ENCODE results near the gene AGBL4. TPM values are rescaled to one million over a fixed set of nuclear protein-coding genes. Genes with fewer than 3 reads are reported as not detected.

The AGBL4 gene
- total and polyA plus RNA-seq, 5 experiments from 2014 or later = 0.16 to 0.25 TPM; not detected in 3

DNA sequence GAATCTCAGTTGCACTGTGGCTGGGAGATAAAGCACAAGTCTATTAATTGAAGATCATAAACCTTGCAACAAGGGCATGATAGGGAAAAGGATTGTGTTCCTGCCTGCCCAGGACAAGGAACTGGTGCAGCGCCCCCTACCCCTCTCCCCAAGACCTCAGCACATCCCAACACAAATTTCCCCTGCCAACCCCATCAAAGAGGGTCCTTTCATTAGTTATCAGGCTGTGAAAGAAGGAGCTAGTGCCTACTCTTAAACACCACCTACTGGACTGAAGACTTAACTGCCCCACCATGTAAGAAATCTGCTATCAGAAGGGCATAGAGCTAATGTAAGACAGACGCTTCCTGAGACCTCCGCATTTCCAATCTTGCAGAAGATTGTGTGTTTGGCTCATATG lies 372.6 kb downstream of the AGBL4 start:
- POLR2A ChIA-PET = no interaction called here
- Mint-ChIP-seq H3K36me3 (peaks cover 0 to 5% (median 0%) of the 10 kb centered on the region in 3 donors), H3K27ac (no peak overlapping the region), H3K4me3 (no peak overlapping the region), H3K9me3 (peaks cover 4 to 41% (median 12%) of the 10 kb centered on the region in 9 donors), H3K4me1 (no peaks in the 10 kb centered on the region), H3K27me3 (peaks cover 0 to 4% (median 0%) of the 10 kb centered on the region in 5 donors)
- no peak for ATAC-seq
- no peak for DNase-seq

DNA sequence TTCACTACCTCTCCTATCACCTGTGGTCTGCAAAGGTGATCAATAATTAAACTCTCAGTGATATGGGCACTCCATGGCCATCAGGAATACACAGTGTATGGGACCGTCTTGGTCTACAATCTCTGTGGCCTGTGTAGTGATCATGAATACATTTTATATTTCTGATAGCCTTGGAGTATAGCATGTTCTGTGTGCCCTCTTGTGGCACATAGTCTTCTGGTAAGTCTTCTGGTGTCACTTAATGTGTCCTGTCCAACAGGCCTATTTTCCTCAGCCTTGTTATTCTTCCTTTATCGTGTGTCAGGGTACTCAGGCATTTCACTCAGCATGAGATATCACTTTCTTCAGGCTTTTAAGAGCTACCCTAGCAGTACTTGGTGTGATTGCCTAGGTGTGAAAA lies 393.6 kb downstream of the AGBL4 start:
- Mint-ChIP-seq H3K4me1 (no peaks in the 10 kb centered on the region), H3K27ac (no peak overlapping the region), H3K27me3 (peaks cover 0 to 4% (median 0%) of the 10 kb centered on the region in 5 donors), H3K36me3 (no peaks in the 10 kb centered on the region), H3K4me3 (no peak overlapping the region), H3K9me3 (peaks cover 0 to 19% (median 0%) of the 10 kb centered on the region in 9 donors)
- POLR2A ChIA-PET = no interaction called here
- no peak for DNase-seq
- no peak for ATAC-seq

DNA sequence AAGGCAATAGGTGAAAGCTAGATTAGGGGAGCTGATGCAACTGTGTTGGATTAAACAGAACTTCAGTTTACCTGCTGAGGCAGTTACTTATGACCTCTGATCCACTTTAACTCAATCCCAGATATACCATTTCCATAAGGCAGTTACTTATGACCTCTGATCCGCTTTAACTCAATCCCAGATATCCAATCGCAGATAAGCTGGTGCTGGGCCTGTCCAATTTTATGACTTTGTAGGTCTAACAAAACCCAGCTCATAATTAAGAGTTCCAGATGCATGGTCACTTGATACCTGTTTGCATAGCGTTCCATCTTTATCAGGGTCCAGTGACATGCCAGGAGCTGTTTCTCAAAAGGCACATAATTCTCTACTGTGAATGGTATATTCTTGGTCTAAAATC lies 396.0 kb downstream of the AGBL4 start:
- ATAC-seq = no peak
- Mint-ChIP-seq H3K36me3 (peaks cover 0 to 2% (median 0%) of the 10 kb centered on the region in 3 donors), H3K27ac (no peak overlapping the region), H3K27me3 (peaks cover 0 to 4% (median 0%) of the 10 kb centered on the region in 5 donors), H3K4me3 (no peak overlapping the region), H3K4me1 (no peaks in the 10 kb centered on the region), H3K9me3 (peaks cover 0 to 18% (median 3%) of the 10 kb centered on the region in 9 donors)
- POLR2A ChIA-PET = no interaction called here
- DNase-seq = no peak

DNA sequence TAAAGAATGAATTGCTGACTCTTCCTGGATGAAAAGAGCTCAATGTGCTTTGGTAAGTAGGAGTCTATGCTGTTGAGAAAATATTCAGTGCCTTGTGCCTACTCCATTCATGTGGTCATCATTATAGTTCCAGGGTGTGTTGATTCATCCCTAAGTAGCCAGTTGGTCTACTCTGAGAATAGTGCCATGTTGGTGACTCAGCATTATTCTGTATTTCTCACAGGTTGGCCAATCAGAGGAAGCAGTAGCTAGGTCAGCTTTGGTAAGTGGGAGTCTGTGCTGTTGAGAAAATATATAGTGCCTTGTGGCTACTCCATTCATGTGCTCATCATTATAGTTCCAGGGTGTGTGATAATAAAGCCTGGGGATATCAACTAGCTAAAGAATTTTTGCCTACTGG lies 397.3 kb downstream of the AGBL4 start:
- no peaks in the 10 kb centered on the region for H3K27me3 Mint-ChIP-seq
- DNase-seq = no peak
- H3K36me3 Mint-ChIP-seq = peaks cover 0 to 4% (median 0%) of the 10 kb centered on the region in 3 donors
- no peak overlapping the region for H3K4me3 Mint-ChIP-seq
- no peak for ATAC-seq
- peaks cover 0 to 16% (median 3%) of the 10 kb centered on the region in 9 donors for H3K9me3 Mint-ChIP-seq
- H3K27ac Mint-ChIP-seq = no peak overlapping the region
- no peaks in the 10 kb centered on the region for H3K4me1 Mint-ChIP-seq
- POLR2A ChIA-PET = no interaction called here

DNA sequence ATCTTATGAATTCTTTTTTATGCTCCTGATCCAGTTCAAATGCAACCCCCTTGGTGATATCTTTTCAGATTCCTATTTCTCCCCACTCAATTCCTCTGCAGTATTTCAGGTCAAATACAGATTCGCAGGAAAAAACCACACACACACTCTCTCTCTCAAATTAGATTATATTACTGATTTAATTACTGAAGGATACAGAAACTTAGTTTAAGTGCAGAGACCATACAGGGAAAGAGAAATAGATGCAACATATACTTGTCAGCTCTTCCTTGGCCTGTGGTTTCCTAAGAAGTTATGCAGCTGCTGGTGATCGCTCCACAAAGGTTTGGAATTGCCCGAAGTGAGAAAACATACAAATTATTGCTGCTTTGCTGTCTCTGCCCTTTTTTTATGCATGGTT lies 400.9 kb downstream of the AGBL4 start:
- Mint-ChIP-seq H3K4me3 (no peak overlapping the region), H3K27ac (no peak overlapping the region), H3K27me3 (no peaks in the 10 kb centered on the region), H3K36me3 (peaks cover 0 to 4% (median 0%) of the 10 kb centered on the region in 3 donors), H3K4me1 (no peaks in the 10 kb centered on the region), H3K9me3 (peaks cover 0 to 15% (median 10%) of the 10 kb centered on the region in 9 donors)
- ATAC-seq = no peak
- POLR2A ChIA-PET = no interaction called here
- DNase-seq = no peak

DNA sequence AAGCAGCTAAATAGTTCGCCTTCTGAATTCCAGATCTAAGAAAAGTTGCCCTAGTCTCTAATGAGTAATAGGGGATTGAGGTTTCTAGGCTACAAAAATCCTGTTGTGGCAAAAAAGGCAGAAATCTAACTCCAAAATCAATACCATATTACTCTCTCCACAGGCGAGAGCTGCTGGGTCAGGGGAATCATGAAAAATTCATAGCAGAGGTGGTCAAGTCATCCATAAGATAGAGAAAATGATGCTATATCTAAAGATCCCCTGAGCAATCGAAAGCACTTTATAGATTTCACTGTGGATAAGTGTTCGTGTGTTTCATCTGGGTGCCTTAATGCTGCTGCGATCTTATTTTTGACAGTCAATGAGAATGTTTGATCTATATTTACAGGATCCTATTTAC lies 417.7 kb downstream of the AGBL4 start:
- Mint-ChIP-seq H3K27ac (no peak overlapping the region), H3K36me3 (no peaks in the 10 kb centered on the region), H3K27me3 (peaks cover 0 to 10% (median 1%) of the 10 kb centered on the region in 5 donors), H3K9me3 (peaks cover 0 to 17% (median 4%) of the 10 kb centered on the region in 9 donors), H3K4me3 (no peak overlapping the region), H3K4me1 (no peaks in the 10 kb centered on the region)
- DNase-seq = no peak
- ATAC-seq = no peak
- POLR2A ChIA-PET = no interaction called here

DNA sequence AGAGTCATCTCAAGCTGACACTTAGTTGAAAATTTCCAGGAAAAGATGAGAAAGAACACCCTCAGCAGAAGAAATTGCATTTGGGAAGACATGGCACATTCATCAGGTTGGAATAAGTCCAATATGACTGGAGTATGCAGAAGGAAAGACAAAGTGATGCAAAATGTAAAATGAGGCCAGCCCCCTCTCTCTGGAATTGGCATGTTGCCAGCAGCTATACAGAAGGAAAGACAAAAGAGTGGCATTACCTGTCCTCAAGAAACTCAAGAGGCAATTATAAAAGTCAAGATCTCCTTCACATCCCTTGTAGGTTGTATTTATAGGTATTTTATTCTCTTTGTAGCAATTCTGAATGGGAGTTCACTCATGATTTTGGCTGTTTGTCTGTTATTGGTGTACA lies 426.3 kb downstream of the AGBL4 start:
- no peak for DNase-seq
- Mint-ChIP-seq H3K36me3 (no peaks in the 10 kb centered on the region), H3K27ac (no peak overlapping the region), H3K9me3 (peaks cover 0 to 26% (median 9%) of the 10 kb centered on the region in 9 donors), H3K4me3 (no peak overlapping the region), H3K4me1 (no peaks in the 10 kb centered on the region), H3K27me3 (peaks cover 0 to 7% (median 1%) of the 10 kb centered on the region in 5 donors)
- POLR2A ChIA-PET = no interaction called here
- no peak for ATAC-seq

DNA sequence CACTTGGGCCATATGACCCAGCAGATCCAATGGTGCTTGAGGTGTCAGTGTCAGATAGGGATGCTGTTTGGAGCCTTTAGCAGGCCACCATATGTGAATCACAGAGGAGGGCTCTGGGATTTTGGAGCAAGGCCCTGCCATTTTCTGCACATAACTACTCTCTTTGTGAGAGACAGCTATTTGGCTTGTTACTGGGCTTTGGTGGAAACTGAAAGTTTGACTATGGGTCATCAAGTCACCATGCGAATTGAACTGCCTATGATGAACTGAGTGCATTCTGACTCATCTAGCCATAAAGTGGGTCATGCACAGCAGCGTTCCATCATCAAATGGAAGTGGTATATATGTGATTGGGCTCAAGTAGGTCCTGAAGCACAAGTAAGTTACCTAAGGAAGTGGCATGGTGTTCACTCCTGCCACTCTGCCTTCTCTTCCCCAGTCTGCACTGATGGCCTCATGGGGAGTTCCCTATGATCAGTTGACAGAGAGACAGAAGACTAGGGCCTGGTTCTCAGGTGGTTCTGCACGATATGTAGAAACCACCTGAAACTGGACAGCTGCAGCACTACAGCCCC lies 447.3 kb downstream of the AGBL4 start:
- Mint-ChIP-seq H3K4me3 (no peak overlapping the region), H3K36me3 (peaks cover 0 to 11% (median 0%) of the 10 kb centered on the region in 3 donors), H3K9me3 (peaks cover 8 to 36% (median 23%) of the 10 kb centered on the region in 9 donors), H3K4me1 (no peaks in the 10 kb centered on the region), H3K27ac (no peak overlapping the region), H3K27me3 (peaks cover 0 to 4% (median 0%) of the 10 kb centered on the region in 5 donors)
- POLR2A ChIA-PET = no interaction called here
- DNase-seq (no peak), ATAC-seq (no peak)

DNA sequence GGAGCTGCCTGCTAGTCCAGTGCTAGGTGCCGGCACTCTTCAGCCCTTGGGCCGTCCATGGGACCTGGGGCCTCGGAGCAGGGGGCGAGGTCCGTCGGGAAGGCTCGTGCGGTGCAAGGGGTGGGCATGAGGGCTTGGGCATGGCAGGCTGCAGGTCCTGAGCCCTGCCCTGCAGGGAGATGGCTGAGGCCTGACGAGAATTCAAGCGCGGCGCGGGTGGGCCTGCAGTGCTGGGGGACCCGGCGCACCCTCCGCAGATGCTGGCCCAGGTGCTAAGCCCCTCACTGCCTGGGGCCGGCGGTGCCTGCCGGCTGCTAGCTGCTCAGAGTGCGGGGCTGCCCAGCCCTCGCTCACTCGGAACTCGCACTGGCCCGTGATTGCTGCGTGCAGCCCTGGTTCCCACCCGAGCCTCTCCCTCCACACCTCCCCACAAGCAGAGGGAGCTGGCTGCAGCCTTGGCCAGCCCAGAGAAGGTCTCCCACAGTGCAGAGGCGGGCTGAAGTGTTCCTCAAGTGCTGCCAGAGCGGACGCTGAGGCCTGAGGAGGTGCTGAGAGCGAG lies 467.0 kb downstream of the AGBL4 start:
- Mint-ChIP-seq H3K9me3 (peaks cover under 1 to 16% (median 9%) of the 10 kb centered on the region in 9 donors), H3K27me3 (peaks cover 0 to 4% (median 0%) of the 10 kb centered on the region in 5 donors), H3K27ac (no peak overlapping the region), H3K36me3 (peaks cover 0 to 5% (median 0%) of the 10 kb centered on the region in 3 donors), H3K4me3 (no peak overlapping the region), H3K4me1 (no peaks in the 10 kb centered on the region)
- no peak for DNase-seq
- no peak for ATAC-seq
- POLR2A ChIA-PET = no interaction called here

DNA sequence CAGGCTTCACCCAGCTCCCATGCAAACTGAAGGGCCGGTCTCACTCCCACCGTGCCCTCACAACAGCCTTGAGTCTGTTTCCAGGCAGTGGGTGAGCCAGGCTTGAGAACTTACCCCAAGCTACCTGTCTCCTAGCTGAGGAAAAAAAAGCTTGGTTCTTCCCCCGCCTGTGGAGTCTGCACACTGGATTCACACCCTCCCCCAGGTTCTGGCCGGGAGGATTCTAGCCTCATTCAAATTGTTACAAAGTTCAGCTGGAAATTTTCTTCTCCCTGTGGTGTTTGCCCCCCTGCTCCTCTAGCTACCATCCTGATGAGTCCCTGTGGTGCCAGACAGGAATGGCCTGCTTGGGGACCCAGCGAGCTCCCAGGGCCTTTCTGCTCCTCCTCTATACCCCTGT lies 471.7 kb downstream of the AGBL4 start:
- POLR2A ChIA-PET = no interaction called here
- no peak overlapping the region for H3K27ac Mint-ChIP-seq
- H3K4me1 Mint-ChIP-seq = no peaks in the 10 kb centered on the region
- DNase-seq = no peak
- peaks cover 0 to 10% (median 0%) of the 10 kb centered on the region in 3 donors for H3K36me3 Mint-ChIP-seq
- H3K4me3 Mint-ChIP-seq = no peak overlapping the region
- peaks cover 2 to 16% (median 7%) of the 10 kb centered on the region in 9 donors for H3K9me3 Mint-ChIP-seq
- H3K27me3 Mint-ChIP-seq = peaks cover 0 to 4% (median 0%) of the 10 kb centered on the region in 5 donors
- ATAC-seq = no peak

DNA sequence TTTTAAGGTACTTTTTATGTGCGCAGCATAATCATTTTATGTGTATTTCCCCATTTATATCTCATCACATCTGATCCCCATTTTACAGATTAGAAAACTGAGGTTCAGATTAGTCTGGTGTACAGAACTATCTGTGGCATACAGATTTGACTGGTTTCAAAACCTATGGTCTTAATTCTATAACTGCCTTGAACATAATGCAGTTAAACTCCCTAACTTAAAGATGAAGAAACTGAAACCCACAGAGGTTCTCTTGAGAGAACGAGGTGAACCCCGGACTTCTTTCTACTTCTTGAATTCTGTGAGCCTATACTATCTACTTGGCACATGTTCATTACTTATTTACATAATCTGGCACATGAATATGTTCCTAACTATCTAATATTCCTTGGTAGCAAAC lies 479.1 kb downstream of the AGBL4 start:
- POLR2A ChIA-PET = no interaction called here
- ATAC-seq (no peak), DNase-seq (no peak)
- no peaks in the 10 kb centered on the region for H3K27me3 Mint-ChIP-seq
- H3K4me1 Mint-ChIP-seq = no peaks in the 10 kb centered on the region
- peaks cover 0 to 5% (median 0%) of the 10 kb centered on the region in 3 donors for H3K36me3 Mint-ChIP-seq
- H3K27ac Mint-ChIP-seq = no peak overlapping the region
- peaks cover 0 to 27% (median 8%) of the 10 kb centered on the region in 9 donors for H3K9me3 Mint-ChIP-seq
- no peak overlapping the region for H3K4me3 Mint-ChIP-seq

DNA sequence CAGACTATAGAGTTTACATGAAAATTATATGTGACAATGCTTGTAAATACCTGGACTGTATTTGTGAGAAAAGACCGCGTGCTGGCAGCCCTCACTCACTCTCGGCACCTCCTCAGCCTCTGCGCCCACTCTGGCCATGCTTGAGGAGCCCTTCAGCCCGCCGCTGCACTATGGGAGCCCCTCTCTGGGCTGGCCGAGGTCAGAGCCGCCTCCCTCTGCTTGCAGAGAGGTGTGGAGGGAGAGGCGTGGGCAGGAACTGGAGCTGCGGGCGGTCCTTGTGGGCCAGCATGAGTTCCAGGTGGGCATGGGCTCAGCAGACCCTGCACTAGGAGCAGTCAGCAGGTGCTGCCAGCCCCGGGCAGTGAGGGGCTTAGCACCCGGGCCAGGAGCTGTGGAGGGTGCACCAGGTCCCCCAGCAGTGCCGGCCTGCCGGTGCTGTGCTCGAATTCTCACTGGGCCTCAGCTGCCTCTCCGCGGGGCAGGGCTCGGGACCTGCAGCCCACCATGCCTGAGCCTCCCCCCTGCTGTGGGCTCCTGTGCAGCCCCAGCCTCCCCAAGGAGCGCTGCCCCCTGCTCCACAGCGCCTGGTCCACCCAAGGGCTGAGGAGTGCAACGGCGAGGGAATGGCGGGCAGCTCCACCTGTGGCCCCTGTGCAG lies 482.5 kb downstream of the AGBL4 start:
- DNase-seq (no peak), ATAC-seq (no peak)
- Mint-ChIP-seq H3K9me3 (peaks cover 0 to 27% (median 7%) of the 10 kb centered on the region in 9 donors), H3K36me3 (no peaks in the 10 kb centered on the region), H3K4me1 (no peaks in the 10 kb centered on the region), H3K4me3 (no peak overlapping the region), H3K27ac (no peak overlapping the region), H3K27me3 (no peaks in the 10 kb centered on the region)
- POLR2A ChIA-PET = no interaction called here

DNA sequence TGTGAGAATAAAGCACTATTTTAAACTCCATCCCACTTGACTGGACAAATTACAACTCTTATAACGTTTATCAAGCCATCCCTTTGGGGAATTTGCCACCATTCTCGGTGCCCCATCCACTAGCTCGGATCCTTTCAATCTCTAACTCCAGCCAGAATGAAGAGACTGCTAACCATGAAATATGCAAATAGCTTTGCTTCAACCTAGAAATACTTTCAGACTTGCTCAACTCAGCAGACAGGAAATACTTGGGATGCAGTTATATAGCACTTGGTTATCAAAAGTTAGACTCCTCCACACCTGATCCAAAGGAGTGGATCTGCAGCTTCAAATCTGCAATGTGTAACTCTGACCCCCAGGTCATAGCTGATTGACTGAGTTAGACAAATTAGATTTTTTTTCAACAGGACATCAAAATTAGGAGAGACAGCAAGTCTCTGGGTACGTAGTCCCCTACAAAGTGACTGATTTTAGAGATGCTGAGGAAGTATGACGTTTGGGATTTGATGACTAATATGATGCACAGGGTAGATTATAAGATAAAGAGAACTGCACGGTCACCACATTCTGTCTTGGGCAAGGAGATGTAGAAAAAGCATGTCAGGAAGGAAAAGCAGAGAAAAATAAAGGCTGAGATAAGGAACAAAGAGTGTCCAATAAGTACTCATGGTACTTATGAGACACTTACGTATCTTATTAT lies 496.0 kb downstream of the AGBL4 start:
- Mint-ChIP-seq H3K4me3 (no peak overlapping the region), H3K4me1 (no peaks in the 10 kb centered on the region), H3K9me3 (peaks cover 0 to 2% (median 0%) of the 10 kb centered on the region in 9 donors), H3K36me3 (no peaks in the 10 kb centered on the region), H3K27ac (no peak overlapping the region), H3K27me3 (peaks cover 0 to 2% (median under 1%) of the 10 kb centered on the region in 5 donors)
- POLR2A ChIA-PET = no interaction called here
- DNase-seq (no peak), ATAC-seq (no peak)
